ENCODE data around the gene DCAF15.

The DCAF15 gene

GRCh38 chr19:13981988-13982501, 29.7 kb downstream of the DCAF15 start:
- Mint-ChIP-seq H3K9me3 (no peaks in the 10 kb centered on the region), H3K4me1 (peaks cover 32 to 49% of the 10 kb centered on the region in 2 donors), H3K36me3 (peaks cover 21 to 26% of the 10 kb centered on the region in 2 donors), H3K4me3 (no peak overlapping the region), H3K27me3 (no peaks in the 10 kb centered on the region), H3K27ac (peak overlapping the region; percentile 76)
- DNase-seq: no peak
- ATAC-seq (replicated peaks): no peak

DNA sequence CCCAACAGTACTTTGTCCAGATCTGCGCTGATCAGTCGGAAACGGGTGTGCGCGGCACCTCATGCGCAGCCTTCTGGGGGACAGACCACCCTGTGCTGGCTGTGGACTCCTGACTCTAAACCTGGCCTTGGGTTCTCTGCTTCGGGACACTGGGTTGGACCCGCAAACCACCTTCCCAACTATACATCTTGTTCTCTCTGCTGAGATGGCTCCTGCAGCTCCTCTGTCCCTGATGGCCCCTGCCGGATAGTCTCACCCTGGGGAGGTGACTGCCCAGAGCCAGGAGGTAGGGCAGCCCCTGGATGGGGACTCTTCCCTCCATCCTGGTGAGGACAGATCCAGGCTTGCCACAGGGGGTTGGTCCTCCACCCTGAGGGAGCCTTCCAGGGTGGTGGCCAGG, 30.5 kb downstream of the DCAF15 start:
- H3K9me3 Mint-ChIP-seq: no peaks in the 10 kb centered on the region
- H3K27ac Mint-ChIP-seq: no peak overlapping the region
- DNase-seq: no peak
- ATAC-seq (replicated peaks): no peak
- H3K27me3 Mint-ChIP-seq: no peaks in the 10 kb centered on the region
- H3K36me3 Mint-ChIP-seq: peaks cover 21 to 26% of the 10 kb centered on the region in 2 donors
- peaks cover 36 to 55% of the 10 kb centered on the region in 2 donors for H3K4me1 Mint-ChIP-seq
- no peak overlapping the region for H3K4me3 Mint-ChIP-seq

- Mint-ChIP-seq H3K36me3 (peaks cover 21% of the 10 kb centered on the region in 2 donors), H3K4me3 (no peak overlapping the region), H3K27ac (peak overlapping the region; percentile 20), H3K4me1 (peaks cover 31 to 55% of the 10 kb centered on the region in 2 donors), H3K27me3 (no peaks in the 10 kb centered on the region), H3K9me3 (no peaks in the 10 kb centered on the region)
- no peak for DNase-seq
- no peak for ATAC-seq (replicated peaks)
Observed at GRCh38 chr19:13983213-13983889, 31.0 kb downstream of the DCAF15 start.

GRCh38 chr19:13984186-13984585, 31.9 kb downstream of the DCAF15 start:
- DNase-seq (no peak), ATAC-seq (replicated peaks) (no peak)
- peaks cover 34 to 59% of the 10 kb centered on the region in 2 donors for H3K4me1 Mint-ChIP-seq
- no peak overlapping the region for H3K4me3 Mint-ChIP-seq
- H3K36me3 Mint-ChIP-seq: peaks cover 28 to 29% of the 10 kb centered on the region in 2 donors
- H3K9me3 Mint-ChIP-seq: no peaks in the 10 kb centered on the region
- no peak overlapping the region for H3K27ac Mint-ChIP-seq
- H3K27me3 Mint-ChIP-seq: no peaks in the 10 kb centered on the region

GRCh38 chr19:13984875-13985741, 32.8 kb downstream of the DCAF15 start:
- peak; percentile 30 for DNase-seq
- Mint-ChIP-seq H3K36me3 (peaks cover 35 to 36% of the 10 kb centered on the region in 2 donors), H3K4me1 (peaks cover 33 to 60% of the 10 kb centered on the region in 2 donors)

GRCh38 chr19:13985771-13986347, 33.5 kb downstream of the DCAF15 start:
- H3K9me3 Mint-ChIP-seq: no peaks in the 10 kb centered on the region
- peak overlapping the region; percentile 64 to 78 for H3K4me3 Mint-ChIP-seq
- ATAC-seq (replicated peaks) (peak; percentile 6 to 8), DNase-seq (no peak)
- H3K27ac Mint-ChIP-seq: peak overlapping the region; percentile 99
- peaks cover 32 to 63% of the 10 kb centered on the region in 2 donors for H3K4me1 Mint-ChIP-seq
- peaks cover 34 to 36% of the 10 kb centered on the region in 2 donors for H3K36me3 Mint-ChIP-seq
- no peaks in the 10 kb centered on the region for H3K27me3 Mint-ChIP-seq

More at GRCh38 chr19:13984875-13985741, 32.8 kb downstream of the DCAF15 start:
- Mint-ChIP-seq H3K27me3 (no peaks in the 10 kb centered on the region), H3K4me3 (peak overlapping the region; percentile 63 to 64), H3K27ac (peak overlapping the region; percentile 93), H3K9me3 (no peaks in the 10 kb centered on the region)
- peak; percentile 17 to 26 for ATAC-seq (replicated peaks)

GRCh38 chr19:13986348-13986904, 34.1 kb downstream of the DCAF15 start:
- H3K9me3 Mint-ChIP-seq: no peaks in the 10 kb centered on the region
- H3K4me3 Mint-ChIP-seq: peak overlapping the region; percentile 71 to 78
- peak; percentile 91 to 92 for ATAC-seq (replicated peaks)
- no peaks in the 10 kb centered on the region for H3K27me3 Mint-ChIP-seq
- peaks cover 35 to 38% of the 10 kb centered on the region in 2 donors for H3K36me3 Mint-ChIP-seq
- H3K4me1 Mint-ChIP-seq: peaks cover 29 to 65% of the 10 kb centered on the region in 2 donors
- peak; percentile 96 for DNase-seq
- peak overlapping the region; percentile 99 for H3K27ac Mint-ChIP-seq

- peaks cover 25 to 59% of the 10 kb centered on the region in 2 donors for H3K4me1 Mint-ChIP-seq
- ATAC-seq (replicated peaks) (no peak), DNase-seq (no peak)
- H3K36me3 Mint-ChIP-seq: peaks cover 35 to 36% of the 10 kb centered on the region in 2 donors
- H3K9me3 Mint-ChIP-seq: no peaks in the 10 kb centered on the region
- peak overlapping the region; percentile 71 to 78 for H3K4me3 Mint-ChIP-seq
- peak overlapping the region; percentile 99 for H3K27ac Mint-ChIP-seq
- H3K27me3 Mint-ChIP-seq: no peaks in the 10 kb centered on the region
Observed at GRCh38 chr19:13987101-13987890, 35.0 kb downstream of the DCAF15 start.

GRCh38 chr19:13989487-13989886, 37.2 kb downstream of the DCAF15 start:
- H3K36me3 Mint-ChIP-seq: peaks cover 36% of the 10 kb centered on the region in 2 donors
- peaks cover 25 to 59% of the 10 kb centered on the region in 2 donors for H3K4me1 Mint-ChIP-seq
- no peaks in the 10 kb centered on the region for H3K27me3 Mint-ChIP-seq
- no peaks in the 10 kb centered on the region for H3K9me3 Mint-ChIP-seq
- no peak for DNase-seq
- no peak overlapping the region for H3K4me3 Mint-ChIP-seq
- peak overlapping the region; percentile 66 for H3K27ac Mint-ChIP-seq
- ATAC-seq (replicated peaks): no peak

DNA sequence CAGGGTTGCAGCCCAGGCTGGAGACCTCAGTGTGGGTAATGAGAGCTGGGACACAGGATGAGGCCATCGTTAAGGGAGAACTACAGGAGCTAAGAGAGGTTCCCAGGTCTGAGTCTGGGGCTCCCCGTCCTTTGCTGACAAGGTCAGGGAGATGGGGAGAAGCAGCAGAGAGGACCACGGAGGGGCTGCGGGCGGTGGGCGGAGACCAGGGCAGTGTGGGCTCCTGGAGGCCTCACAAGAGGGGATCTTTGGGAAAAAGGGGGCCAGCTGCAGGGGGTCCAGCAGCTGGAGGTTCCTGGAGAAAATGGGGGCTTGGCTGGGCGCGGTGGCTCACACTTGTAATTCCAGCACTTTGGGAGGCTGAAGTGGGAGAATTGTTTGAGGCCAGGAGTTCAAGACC, 37.8 kb downstream of the DCAF15 start:
- Mint-ChIP-seq H3K27ac (peak overlapping the region; percentile 66), H3K4me3 (no peak overlapping the region), H3K27me3 (no peaks in the 10 kb centered on the region), H3K4me1 (peaks cover 25 to 57% of the 10 kb centered on the region in 2 donors), H3K36me3 (peaks cover 36% of the 10 kb centered on the region in 2 donors), H3K9me3 (no peaks in the 10 kb centered on the region)
- no peak for ATAC-seq (replicated peaks)
- DNase-seq: no peak

- peaks cover 33 to 36% of the 10 kb centered on the region in 2 donors for H3K36me3 Mint-ChIP-seq
- no peak overlapping the region for H3K27ac Mint-ChIP-seq
- peaks cover 14 to 38% of the 10 kb centered on the region in 2 donors for H3K4me1 Mint-ChIP-seq
- ATAC-seq (replicated peaks) (no peak), DNase-seq (no peak)
- no peaks in the 10 kb centered on the region for H3K9me3 Mint-ChIP-seq
- H3K27me3 Mint-ChIP-seq: no peaks in the 10 kb centered on the region
- H3K4me3 Mint-ChIP-seq: no peak overlapping the region
Observed at GRCh38 chr19:13992025-13992424, 39.7 kb downstream of the DCAF15 start.

- H3K27me3 Mint-ChIP-seq: no peaks in the 10 kb centered on the region
- no peak overlapping the region for H3K4me3 Mint-ChIP-seq
- peaks cover under 1 to 1% of the 10 kb centered on the region in 2 donors for H3K9me3 Mint-ChIP-seq
- DNase-seq (no peak), ATAC-seq (replicated peaks) (no peak)
- no peak overlapping the region for H3K27ac Mint-ChIP-seq
- peaks cover 32 to 42% of the 10 kb centered on the region in 2 donors for H3K36me3 Mint-ChIP-seq
- peaks cover 9 to 20% of the 10 kb centered on the region in 2 donors for H3K4me1 Mint-ChIP-seq
Observed at GRCh38 chr19:13993590-13994300, 41.4 kb downstream of the DCAF15 start.

Measured in stimulated activated naive B cell treated with anti-CD40 and anti-IgM and Interleukin-4, amounts not matched to agents 10 μg/mL and 1 μg/mL and 100 μg/mL, for 72 hours (primary cell).